NCI-H524 (cell line): ENCODE data around the gene HSDL1.

Experiments
- DNase-seq, 2 experiments: peaks; one replicate each; lab custom pipeline; 2025; lab: John Stamatoyannopoulos, UW

The HSDL1 gene

GRCh38 chr16:84082110-84082509 lies 62.9 kb downstream of the HSDL1 start:
- DNase-seq: no peak

- DNase-seq: no peak
These were observed 63.5 kb downstream of the HSDL1 start for GRCh38 chr16:84081446-84081989.

- no peak for DNase-seq
These were observed 64.2 kb downstream of the HSDL1 start for GRCh38 chr16:84080813-84081212.

- no peak for DNase-seq
These were observed 64.6 kb downstream of the HSDL1 start for GRCh38 chr16:84080378-84080777.

- DNase-seq: no peak
These were observed 65.3 kb downstream of the HSDL1 start for GRCh38 chr16:84079664-84080063.

GRCh38 chr16:84075376-84075775 lies 69.6 kb downstream of the HSDL1 start:
- no peak for DNase-seq

- no peak for DNase-seq
These were observed 70.3 kb downstream of the HSDL1 start for GRCh38 chr16:84074721-84075120.
